Activated CD8-positive, alpha-beta memory T cell treated with anti-CD3 and anti-CD28 coated beads, Interleukin-2, amount 50 U/mL, for 1 hour (primary cell): ENCODE results near the gene PRPF31.
A peak's percentile ranks its signal among the peaks of the same experiment; 100 is the strongest.
"Not testable (repeated sequence)": the region's sequence is repeated elsewhere in the genome, so short reads cannot be mapped to it uniquely, and the experiment has no call there.

Experiments
- DNase-seq: peaks from one replicate; pipeline ENCODE4 v3.0.0-alpha.2; 2020; ENCODE audit errors: extremely low read depth

The PRPF31 gene

DNA sequence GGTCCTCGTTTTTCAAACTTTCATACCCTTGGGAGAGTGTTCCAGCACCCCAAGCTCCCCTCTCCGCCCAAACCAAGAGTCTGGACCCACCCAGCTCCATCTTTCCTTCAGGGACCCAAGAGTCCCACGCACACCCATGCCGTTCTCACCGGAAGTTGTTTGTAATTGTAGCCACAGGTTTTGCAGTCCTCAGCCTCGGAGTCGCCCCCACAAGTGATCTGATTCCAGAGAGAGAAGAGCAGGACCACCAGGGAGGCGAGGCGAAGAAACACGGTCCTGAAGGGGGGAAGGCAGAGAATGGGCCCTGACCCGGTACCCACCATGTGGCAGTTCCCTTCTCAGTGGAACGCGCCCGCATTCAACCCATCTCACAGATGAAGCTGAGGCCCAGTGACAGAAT lies 47.3 kb downstream of the PRPF31 start:
- DNase-seq, result no peak

DNA sequence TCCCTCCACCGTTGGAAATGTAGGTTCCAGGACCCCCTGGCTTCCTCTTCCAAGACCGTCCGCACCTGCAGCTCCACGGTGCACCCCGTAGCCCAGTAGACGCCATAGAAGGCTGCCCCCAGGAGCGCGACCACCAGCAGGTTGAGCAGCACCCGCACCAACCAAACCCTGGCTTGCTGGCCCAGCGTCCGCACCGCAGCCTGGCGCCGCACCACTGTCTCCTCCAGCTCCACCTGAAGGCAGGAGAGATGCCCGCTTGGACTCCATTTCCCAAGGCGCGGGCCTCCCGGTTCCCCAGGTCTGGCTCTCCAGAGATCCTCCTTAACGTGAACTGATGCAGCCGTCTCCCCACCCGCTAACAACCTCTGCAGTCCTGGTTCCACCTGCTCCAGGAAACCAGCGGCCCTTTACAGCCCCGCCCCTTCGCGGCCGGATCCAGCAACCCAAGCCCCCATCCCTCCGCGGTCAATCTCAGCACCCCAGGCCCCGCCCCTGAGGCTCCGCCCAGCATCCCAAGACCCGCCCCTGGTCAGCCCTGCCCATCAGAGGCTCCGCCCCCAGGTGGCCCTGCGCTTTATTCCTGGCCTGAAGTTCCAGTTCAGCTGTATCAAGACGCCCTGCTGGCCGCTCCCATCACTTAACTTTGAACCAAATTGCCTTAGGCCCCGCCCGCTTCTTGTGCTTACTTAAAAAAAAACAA lies 49.0 kb downstream of the PRPF31 start:
- no peak for DNase-seq

DNA sequence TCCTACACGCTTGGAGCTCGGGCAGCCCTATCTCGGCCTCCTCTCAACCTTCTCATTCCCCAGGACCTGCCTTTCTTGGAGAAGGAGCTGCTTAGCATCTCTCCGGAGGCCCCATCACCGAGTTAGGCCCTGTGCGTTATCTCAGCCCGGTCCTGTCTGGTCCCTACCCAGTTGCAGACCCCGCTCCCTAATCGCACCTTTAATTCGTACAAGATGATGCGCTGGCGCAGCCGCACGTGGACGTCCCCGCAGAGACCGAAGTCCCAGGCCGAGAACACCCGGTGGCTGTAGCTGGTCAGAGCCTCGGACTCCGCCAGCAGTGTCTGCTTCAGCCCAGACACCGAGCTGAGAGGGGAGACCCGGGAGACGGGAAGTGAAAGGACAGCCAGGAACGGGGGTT lies 49.7 kb downstream of the PRPF31 start:
- DNase-seq, result no peak

DNA sequence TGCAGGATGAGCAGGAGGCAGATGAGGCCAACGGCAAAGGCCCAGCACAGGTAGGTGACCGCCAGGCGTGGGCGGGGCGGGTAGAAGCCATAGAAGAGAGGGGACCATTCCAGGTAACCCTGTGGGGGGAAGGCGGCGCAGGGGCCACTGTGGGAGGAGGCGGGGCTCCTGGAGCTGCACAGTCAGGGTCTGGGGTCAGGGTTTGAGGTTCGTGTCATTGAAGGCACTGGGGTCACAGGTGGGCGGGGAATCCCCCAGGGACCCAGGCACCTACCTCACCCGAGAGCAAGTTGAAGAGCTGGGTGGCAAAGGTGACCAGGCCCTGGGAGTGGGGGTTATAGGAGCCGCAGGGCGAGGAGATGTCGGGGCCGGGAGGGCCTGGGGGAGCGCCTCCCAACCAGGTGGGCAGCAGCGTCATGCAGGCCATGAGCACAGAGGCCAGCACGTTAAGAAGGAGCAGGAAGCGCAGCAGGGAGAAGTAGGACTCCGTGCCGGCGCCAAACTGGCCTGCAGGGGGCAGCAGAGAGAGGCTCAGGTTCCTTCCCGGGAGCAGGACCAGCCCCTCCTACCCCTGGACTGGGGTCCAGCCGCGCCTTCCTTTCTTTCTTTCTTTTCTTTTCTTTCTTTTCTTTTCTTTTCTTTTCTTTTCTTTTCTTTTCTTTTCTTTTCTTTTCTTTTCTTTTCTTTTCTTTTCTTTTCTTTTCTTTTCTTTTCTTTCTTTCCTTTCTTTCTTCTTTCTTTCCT lies 52.8 kb downstream of the PRPF31 start:
- peak; percentile 66 for DNase-seq

DNA sequence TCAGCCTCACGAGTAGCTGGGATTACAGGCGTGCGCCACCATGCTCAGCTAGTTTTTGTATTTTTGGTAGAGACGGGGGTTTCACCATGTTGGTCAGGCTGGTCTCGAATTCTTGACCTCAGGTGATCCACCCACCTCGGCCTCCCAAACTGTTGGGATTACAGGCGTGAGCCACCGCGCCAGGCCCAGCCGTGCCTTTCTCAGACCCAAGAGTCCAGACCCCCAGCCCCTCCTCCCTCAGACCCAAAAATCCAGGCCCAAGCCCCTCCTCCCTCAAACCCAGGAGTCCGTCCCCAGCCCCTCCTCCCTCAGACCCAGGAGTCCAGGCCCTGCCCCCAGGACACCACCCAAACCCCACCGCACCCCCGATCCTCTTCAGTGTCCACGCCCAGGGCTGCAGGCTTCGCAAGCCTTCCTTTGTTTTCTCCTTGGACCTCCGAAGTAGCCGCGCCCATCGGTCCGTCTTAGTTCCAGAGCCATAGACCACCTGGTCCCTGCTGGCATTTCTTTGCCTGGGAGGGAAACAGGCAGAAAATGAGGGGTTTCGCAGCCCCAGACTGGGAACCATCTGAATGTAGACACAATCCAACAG lies 53.7 kb downstream of the PRPF31 start:
- no peak for DNase-seq

DNA sequence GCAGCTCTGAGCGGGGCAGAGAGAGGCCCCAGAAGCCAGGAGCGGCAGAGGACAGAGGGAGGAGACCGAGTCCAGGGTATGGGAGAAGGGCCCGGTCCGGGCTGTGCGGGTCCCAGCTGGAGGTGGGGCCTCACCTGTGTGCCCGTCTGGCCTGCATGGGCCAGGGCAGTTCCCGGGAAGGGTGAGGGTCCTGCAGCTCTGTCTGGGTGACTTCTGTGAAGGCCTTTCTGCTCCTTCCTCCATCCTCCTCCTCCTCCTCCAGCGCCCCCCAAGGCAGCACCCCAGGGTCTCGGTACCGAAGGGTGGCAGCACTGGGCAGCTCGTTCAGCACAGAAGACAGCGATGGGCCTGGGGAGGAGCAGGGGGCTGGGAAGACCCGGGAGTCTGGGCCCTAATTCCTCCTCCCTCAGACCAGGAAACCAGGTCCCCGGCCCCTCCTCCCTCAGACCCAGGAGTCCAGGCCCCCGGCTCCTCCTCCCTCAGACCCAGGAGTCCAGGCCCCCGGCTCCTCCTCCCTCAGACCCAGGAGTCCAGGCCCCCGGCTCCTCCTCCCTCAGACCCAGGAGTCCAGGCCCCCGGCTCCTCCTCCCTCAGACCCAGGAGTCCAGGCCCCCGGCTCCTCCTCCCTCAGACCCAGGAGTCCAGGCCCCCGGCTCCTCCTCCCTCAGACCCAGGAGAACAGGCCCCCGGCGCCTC lies 56.3 kb downstream of the PRPF31 start:
- not testable (repeated sequence) for DNase-seq

DNA sequence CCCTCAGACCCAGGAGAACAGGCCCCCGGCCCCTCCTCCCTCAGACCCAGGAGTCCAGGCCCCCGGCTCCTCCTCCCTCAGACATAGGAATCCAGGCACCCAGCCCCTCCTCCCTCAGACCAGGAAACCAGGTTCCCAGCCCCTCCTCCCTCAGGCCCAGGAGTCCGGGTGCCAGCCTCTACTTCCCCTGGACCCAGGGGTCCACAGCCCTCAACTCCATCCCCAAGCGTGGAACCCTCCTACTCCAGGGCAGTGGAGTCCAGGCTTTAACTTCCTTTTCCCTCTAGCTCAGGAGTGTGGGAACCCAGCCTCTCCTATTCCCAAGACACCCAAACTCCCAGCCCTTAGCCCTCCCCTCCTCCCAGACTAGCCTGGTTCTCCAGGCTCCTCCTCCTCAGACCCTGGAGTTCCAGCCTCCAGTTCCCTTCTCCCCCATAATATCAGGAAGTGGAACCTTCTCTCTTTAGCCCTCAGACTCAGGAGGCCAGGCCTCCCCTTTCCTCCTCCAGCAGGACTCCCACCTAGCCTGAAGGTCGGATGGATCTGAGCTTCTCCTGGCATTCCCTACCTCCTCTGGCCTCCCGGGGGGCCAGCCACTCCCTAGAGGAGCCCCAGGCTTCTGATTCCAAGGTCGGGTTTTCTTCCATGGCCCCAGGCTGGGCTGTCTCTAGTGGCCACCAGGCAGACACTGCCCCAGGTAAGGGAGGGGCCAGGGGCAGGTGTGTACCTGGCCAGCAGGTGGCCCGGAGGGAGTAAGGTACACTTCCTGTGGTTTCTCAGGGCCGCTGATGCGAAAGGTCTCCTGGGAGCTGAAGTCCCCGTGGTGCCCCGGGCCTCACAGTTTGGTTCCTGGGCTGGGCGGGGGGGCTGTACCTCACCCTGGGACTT lies 57.2 kb downstream of the PRPF31 start, which contains the start of gene TMC4:
Gene TMC4, minus strand, starts transcription at position 690 of the 888 bp plus-strand sequence. Its CDS starts 43 bp downstream, at position 647.
- DNase-seq, result no peak

DNA sequence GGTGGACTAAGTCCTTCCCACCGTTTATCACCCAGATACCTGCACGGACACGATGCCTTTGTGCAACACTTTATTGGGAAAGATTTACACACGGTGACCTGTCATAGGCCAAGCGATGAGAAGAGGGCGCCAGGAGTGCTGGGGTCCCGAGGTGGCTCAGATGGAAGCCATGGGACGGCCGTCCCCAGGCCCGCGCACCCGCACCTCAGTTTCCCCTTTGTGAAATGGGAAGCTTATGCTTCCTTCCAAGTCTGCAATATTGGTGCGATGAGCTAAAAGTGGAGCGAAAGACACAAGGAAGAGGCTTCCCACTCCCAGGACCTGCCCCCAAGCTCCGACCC lies 57.8 kb downstream of the PRPF31 start:
- no peak for DNase-seq

DNA sequence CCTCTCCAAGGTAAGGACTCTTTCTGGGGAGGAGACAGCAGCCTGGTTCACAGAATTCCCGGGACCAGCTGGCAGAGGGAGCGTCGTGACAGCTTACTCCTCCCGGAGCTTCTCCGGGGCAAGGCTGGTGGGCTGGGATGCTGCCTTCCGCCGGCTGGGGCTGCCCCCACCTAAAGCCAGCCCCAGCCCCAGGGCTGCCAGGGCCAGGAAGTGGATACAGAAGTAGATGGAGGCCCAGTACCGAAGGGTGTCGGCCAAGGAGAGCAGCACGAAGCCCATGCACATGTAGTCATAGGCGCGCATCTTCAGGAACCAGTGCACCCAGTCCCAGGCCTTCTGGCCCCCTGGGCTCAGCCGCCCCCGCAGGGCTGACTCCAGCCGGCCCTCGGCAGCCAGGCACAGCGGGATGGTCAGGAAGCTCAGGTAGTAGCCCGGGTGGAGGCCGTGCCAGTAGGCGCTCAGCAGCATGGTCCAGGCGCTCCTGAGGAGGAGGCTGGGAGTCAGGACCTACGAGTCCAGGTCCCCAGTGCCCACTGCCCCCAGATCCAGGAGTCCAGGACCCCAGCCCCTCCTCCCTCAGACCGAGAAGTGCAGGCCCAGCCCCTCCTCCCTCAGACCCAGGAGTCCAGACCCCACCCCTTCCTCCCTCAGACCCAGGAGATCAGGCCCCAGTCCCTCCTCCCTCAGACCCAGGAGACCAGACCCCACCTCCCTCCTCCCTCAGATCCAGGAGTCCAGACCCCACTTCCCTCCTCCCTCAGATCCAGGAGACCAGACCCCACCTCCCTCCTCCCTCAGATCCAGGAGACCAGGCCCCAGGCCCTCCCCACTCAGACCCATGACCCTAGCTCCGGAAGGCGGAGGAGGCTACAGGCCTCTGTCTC lies 58.6 kb downstream of the PRPF31 start:
- DNase-seq, result no peak

DNA sequence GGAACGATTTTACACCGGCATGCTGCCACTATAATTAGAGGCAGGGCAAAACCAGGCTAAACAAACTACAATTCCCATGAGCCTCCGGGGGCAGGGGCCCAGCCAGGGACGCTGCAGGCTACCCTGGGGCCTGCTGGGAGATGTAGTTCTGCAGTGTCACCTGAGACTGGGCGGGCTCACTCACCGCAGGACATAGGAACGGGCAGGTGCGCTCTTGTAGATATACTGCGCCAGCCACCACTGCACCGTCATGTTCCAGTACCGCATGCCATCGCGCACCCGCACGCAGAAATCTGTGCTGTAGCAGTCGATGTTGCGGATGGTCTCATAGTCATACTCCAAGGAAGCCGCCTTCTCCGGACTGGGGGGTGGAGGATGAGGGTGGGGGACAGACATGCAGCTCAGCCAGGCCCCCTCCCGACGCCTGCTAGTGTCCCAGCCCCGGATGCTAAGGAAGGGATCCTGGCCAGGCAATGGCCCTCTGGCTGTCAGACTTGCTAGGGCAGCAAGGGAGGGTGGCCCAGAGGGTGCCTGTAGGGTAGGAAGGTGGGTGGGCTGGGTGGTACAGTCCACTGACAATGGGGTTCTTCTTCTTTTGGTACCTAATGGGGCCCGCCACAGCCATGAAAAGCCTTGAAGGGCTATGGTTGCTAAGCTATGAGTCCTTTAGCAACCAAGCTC lies 63.2 kb downstream of the PRPF31 start:
- DNase-seq, result no peak

DNA sequence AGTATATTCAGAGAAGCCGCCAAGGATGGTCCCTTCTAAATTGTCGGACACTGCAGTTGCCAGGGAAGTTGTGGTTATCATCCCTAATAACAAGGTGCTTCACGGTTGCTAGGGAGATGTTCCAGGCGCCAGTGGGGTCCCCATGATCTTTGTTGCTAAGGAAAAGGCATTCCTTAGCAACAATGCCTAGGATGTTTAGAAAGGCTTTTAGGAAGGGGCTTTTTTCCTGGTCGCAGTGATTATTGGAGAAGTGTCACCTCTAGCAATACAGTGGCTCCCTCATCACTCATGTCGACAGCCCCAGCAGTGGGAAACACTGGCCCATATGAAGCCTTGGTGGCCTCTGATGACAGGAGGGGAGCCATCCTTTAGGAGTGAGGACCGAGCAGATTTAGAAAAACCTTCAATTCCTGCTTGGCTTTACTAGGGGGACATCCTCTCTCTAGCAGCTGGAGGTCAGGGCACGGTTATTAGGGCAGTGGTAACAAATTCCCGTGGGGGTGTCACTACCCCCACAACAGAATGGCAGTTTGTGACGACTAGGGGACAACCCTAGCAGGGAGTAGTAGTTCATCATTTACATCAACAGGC lies 63.8 kb downstream of the PRPF31 start:
- no peak for DNase-seq

DNA sequence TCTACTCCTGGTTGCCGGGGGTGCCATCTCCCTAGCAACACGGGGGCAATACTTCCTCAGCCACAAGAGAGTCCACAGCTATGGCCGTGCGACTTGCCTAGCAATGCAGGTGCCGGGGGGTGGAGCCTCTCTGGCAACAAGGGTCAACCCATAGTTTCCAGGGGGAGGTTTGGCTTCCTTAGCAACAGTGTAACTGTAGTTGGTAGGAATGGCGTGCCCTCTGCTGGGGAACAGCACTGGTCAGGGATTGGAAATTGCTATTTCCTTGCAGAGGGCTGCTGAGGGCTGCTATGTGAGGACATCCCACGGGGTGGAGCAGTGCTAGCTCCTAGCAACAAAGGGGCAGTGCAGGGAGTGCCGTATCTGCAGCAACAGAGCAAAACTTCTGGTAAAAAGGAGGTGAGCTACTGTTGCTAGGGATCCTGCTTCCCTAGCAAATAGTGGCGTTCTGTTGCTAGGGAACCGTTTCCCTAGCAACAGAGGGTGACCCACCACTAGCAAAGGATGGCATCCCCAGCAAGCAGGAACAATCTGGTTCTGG lies 64.4 kb downstream of the PRPF31 start:
- DNase-seq, result no peak

DNA sequence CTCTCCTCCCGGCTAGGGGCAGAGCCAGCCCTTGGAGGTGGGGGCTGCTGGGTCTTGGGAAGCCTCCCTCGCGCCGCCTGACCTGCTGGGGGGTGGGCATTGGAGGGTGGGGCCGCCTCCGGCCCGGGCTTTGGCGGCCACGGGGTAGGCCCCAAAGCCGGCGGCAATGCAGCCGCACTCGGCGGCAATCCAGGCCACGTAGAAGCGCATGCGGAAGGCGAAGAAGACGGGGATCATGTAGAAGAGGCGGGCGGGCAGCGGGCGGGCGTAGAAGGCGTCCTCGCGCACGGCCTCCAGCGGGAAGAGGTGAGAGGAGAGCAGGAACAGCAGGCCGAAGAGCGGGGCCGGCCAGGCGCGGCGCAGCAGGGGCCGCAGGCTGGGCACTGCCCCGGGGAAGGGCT lies 65.1 kb downstream of the PRPF31 start:
- no peak for DNase-seq
